ENCODE results near the gene STK33.

STK33 gene

DNA sequence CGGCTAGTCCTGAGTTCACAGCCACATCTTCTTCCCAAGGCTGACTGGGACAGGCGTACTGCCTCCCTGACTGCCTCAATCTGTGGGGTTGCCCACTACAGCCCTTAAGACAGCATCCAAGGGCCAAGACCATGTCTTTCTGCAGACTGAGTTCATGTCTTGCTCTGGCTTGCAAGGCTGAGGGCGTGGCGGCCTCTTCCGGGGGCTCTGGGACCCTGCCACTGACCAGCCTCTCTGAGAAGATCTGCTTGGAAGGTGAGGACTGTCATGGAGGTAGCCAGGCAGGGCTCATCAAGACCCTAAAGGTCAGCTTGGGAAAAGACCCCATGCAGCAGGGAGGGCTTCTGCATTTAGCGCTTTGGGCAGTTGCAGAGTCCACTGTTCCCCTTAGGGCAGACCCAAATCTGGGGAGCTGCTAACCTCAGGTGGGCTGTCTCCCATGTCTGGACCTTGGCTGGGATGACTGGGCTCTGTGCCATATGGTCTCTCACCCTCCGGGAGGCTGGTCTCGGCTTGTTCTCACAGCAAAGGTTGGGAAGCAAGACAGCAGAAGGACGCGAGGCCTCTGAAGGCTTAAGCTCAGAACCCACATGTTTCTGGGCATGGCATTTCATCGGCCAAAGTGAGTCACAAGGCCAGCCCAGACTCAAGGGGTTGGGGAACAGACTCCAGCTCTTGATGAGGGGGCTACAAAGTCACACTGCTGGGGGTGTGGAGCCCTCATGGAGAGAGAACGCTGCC lies 221.2 kb downstream of the STK33 start:
- DNase-seq: no peak

DNA sequence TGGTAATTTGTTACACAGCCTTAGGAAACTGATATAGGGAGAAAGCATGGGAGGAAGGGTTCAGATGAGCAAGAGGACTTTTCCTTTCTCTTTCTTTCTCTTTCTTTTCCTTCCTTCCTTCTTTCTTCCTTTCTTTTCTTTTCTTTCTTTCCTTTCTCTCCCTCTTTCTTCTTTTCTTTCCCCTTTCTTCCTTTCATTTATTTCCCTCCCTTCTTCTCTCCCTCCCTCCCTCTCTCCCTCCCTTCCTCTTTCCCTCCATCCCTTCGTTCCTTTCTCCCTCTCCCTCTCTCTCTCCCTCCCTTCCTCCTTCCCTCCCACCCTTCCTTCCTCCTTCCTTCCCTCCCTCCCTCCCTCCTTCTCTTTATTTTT lies 222.5 kb downstream of the STK33 start:
- no peak for DNase-seq

GRCh38 chr11:8370812-8371515 lies 223.1 kb downstream of the STK33 start:
- DNase-seq: no peak

- no peak for DNase-seq
Measured at GRCh38 chr11:8369592-8370205, 224.3 kb downstream of the STK33 start.

DNA sequence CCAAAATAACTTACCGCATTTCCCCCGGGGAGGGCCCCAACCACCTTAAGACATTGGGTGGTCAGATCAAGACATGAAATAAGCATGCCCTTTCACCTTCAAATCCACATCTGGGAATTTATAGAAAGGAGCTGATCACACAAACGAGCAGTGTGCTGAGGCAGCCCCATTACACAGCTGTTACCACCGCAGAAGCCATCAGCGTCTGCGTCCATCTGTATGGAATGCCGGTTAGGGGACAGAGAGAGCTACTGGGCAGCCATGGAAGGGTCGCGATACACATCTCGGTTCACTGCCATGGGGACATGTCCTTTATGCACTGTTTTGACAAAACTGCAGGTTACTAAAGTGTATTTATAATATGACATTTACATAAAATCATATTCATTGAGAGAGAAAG lies 225.3 kb downstream of the STK33 start:
- no peak for DNase-seq

DNA sequence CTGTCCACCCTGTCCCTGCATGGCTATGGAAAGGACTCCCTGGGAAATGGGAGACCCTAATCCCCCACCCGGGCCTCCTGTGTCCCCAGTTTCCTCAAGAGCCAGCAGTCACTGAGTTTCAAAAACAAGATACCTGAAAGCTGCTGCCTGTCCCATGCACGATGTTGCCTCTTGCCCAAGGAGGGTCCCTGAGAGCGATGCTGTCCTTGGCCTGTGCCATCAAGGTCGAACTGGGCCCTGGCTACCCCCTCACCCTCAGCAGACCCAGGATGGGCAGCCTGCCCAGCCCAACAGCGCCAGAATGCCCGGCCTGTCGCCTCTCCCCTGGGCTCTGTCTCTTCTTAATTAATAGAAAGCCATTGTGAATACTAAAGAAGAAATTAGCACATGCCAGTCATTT lies 225.8 kb downstream of the STK33 start:
- no peak for DNase-seq

DNA sequence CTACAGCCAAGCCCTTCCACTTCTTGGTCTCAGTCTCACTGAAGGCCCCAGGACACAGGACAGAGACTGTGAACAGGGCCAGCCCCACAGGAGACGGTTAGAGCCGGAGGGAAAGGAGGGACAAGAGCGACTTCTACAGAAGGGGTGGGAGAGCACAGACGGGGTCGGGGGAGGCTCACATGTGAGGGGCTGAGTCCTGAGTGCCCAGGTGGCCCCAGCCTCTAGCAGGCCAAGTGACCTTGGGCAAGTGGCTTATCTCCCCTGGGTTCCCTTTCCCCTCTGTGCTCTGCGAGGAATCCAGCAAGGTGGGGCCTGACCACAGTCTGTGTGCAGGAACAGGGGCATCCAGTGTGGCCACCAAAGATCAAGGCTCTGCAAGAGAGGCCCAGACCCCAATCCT lies 227.7 kb downstream of the STK33 start:
- DNase-seq: no peak

DNA sequence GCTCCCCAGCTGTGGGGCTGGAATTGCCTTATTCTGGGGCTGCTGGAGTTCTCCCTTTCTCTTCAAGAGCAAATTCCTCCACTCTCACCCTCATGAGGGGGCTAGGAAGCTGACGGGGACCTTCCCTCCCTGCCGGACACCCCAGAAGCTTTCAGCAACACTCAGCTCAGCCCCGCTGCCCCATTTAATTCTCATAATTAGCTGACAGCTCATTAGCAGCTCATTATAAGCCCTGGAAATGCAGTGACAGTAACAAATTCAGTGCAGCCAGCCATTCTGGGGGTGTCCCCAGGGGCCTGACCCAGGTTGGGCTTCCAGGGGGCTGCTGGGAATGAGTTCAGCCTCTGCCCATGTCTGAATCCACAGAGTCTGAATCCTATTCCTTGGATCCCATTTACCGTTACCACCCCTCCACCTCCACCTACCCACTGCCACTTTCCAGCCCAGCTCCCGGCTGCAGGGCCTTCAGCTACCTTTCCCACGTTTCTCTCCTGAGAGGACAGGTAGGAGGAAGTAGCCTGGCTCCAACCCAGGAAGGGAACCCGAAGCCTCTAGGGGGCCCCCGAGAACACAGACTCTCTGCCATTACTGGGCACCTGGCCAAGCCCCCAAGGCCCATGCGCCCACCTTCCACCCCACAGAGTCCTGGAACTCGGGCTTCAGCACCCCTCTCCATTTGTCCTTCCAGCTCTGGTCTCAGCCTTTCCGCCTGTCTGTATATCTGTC lies 228.6 kb downstream of the STK33 start:
- DNase-seq: no peak

DNA sequence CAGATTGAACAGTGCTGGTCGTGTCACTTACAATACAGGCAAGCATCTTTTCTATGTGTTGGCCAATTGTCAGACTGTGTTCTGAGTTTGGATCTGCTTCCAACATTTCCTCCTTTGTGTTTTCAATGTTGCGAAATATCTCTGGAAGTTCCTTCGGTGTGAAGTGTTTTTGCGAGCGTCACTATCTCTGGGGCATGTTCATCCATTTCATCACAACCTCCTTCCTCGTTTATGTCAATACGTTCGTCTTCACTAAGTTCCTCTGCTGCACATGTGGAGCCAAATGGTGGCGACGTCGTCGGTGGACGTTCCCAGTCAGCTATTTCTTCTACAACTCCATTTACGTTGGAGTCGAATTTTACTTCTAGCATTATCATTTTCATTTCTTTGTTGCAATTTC lies 230.1 kb downstream of the STK33 start:
- no peak for DNase-seq

DNA sequence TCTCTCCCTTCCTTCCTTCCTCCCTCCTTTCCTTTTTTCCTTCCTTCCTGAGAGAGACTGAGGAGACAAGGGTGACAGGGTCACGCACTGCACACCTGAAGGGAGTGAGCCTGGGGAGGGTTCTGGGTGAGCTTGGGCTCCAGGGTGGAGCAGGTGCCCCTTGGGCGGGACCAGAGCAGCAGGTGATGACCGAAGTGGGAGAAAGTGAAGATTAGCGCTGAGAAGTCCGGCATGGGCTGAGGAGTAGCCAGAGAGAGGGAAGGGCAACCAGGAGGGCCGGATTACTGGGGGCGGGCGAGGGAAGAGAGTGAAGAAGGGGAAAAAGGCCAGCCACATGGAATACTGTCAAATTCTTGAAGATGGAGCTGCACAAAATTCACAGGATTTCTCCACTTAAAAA lies 231.1 kb downstream of the STK33 start:
- no peak for DNase-seq

- no peak for DNase-seq
Measured at GRCh38 chr11:8362491-8362890, 231.5 kb downstream of the STK33 start.

- DNase-seq: no peak
Measured at GRCh38 chr11:8361664-8362210, 232.3 kb downstream of the STK33 start.

GRCh38 chr11:8361206-8361605 lies 232.8 kb downstream of the STK33 start:
- no peak for DNase-seq

GRCh38 chr11:8360086-8360828 lies 233.8 kb downstream of the STK33 start:
- no peak for DNase-seq

GRCh38 chr11:8359521-8359920 lies 234.5 kb downstream of the STK33 start:
- no peak for DNase-seq

DNA sequence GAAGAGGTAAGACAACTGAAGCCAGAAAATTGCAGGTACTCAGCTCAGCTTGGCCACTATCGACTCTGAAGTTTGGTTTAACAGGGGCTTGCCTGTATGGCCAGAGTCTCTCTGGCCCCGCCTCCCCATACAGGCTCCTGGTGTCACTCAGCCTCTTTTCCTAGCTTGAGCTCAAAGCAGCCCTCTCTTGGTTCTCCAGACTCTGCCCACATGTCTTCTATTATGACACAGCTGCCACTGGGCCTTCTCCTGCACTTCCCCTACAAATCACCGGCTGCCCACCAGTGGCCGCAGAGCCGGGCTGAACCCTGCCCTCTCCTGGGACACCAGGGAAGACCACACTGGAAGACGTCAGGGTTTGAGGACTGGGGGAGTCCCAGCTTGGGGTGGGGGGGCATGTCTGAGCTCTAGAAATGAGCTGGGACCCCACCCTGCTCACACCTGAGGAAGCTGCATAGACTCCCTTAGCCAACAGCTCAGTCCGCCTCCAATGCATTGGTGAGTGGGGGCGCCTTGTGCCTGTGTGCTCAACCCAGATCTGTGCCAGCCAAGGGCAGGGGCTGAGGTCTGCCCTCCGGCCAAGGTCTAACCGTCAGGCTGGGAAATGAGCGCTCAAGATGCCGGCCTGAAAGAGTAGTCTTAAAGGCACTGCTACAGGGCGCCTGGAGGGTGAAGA lies 236.0 kb downstream of the STK33 start:
- no peak for DNase-seq

DNA sequence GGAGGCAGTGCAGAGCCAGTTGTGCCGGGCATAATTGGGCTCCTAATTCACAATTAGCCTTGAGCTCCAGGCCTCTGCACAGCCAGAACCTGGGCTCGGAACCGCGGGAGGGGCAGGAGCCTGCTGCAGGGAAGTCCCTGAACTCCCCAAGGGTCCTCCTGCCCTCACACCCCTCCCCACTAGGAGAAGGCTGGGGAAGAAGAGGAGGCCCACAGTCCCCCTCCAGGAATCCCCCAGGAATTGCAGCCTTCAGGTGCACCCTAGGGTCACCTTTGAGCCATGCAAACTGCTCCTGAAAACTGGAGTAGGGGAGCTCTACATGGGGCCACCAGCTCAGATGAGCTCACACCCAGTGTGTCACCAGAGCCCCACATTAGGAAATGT lies 236.5 kb downstream of the STK33 start:
- no peak for DNase-seq

- DNase-seq: no peak
Measured at GRCh38 chr11:8356721-8357504, 237.1 kb downstream of the STK33 start.

DNA sequence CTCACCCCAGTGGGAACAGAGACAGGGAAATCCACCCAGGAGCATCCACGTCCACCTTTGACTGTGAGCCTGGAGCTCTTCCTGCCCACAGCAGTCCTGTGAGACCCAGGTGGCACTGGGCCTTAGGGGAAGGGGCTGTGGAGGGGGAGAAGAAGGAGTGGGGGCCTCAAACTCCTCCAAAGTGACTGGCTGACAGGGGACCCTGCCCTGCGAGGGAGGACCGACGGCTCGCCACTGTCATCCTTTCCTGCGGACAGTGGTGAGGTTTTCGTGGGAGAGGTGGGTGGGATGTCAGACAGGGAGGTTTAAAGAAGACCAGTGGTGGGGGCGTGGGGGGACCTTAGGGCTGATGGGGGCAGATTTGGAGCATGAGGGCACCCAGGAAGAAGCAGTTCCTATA lies 237.8 kb downstream of the STK33 start:
- no peak for DNase-seq

DNA sequence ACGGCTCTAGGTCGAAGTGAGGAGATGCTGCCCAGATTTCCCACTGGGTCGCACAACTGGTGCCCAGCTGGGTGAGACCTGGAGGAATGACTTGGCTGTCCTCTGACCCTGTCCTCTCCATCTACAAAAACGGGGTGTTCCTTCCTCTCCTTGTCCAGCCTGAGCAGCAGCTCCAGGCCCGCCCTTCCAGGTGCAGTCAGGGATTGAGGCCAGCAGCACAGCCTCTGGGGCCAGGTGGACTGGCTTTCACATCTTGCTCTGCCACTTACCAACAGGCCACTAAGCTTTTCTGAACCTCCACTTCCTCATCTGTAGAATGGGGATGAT lies 238.6 kb downstream of the STK33 start:
- no peak for DNase-seq
